ENCODE results near the gene WDR90. TPM values are rescaled to one million over a fixed set of nuclear protein-coding genes. Genes with fewer than 3 reads are reported as not detected.
A peak's percentile ranks its signal among the peaks of the same experiment; 100 is the strongest.

Gene WDR90
- polyA plus RNA-seq, 2 of the 4 experiments (the other 2 are of a cell fraction), result 6.5 to 30.7 TPM

GRCh38 chr16:678209-678857, 29.2 kb downstream of the WDR90 start:
- no peak for FAIRE-seq

GRCh38 chr16:678858-679813, 30.0 kb downstream of the WDR90 start:
- H3K4me3 ChIP-seq, result peak overlapping the region; percentile 54
- peak overlapping the region; percentile 93 for H3K4me2 ChIP-seq
- peaks cover 49% of the 10 kb centered on the region for H3K4me1 ChIP-seq
- WGBS (ENCODE audit: missing lambda C conversion rate), result 25% methylated on average over 25 of the region's 52 CpGs
- CTCF ChIA-PET, result interaction anchor here (0.6 to 2.3 kb wide), 6 partner anchors 9 to 54 kb away, joined by 3 to 17 read pairs (median 3); partner anchors contain the start of gene RHOT2
- H3K27ac ChIP-seq, result peak overlapping the region; percentile 67 to 97
- POLR2A ChIA-PET, result interaction anchor here (1.2 kb wide), 1 partner anchor 11 kb away, joined by 5 read pairs; the partner anchor contains the start of gene WDR24
- H3K9me3 ChIP-seq, result no peaks in the 10 kb centered on the region
- peak; percentile 1 to 19; a peak in 4 of 6 replicates for ATAC-seq
- no peak for TF ChIP-seq NFE2L2 (conservative IDR thresholded peaks at IDR 0.05; ENCODE audit: low read length)
- TF ChIP-seq CHD2 (IDR thresholded peaks at IDR 0.05; ENCODE audit: low read length, partially characterized antibody), result no peak
- TF ChIP-seq CBX8 (IDR thresholded peaks at IDR 0.05), result no peak
- no peak for TF ChIP-seq MYC (IDR thresholded peaks at IDR 0.05; ENCODE audit: borderline replicate concordance, low read length)
- TF ChIP-seq PBX3 (IDR thresholded peaks at IDR 0.05), result peak; percentile 20; the same call in 1 of the 2 replicates
- TF ChIP-seq ZSCAN20 (CRISPR knock-in tag; IDR thresholded peaks at IDR 0.05), result no peak
- no peak for TF ChIP-seq SMC3 (IDR thresholded peaks at IDR 0.05)
- no peak for TF ChIP-seq SREBF2 (IDR thresholded peaks at IDR 0.05)
- peak; percentile 11; the same call in 1 of the 2 replicates for TF ChIP-seq E2F6 (IDR thresholded peaks at IDR 0.05; ENCODE audit: borderline replicate concordance, low read depth)
- no peak for TF ChIP-seq CHD4 (IDR thresholded peaks at IDR 0.05; ENCODE audit: borderline replicate concordance)
- TF ChIP-seq KDM5A (IDR thresholded peaks at IDR 0.05), result no peak
- TF ChIP-seq FOSB (CRISPR knock-in tag; IDR thresholded peaks at IDR 0.05), result no peak
- no peak for FAIRE-seq
- peak in 1 of 2 experiments; percentile 67 for DNase-seq (ENCODE audit: low read depth in 1 of 2, low spot score in 1 of 2)

More at GRCh38 chr16:678209-678857, 29.2 kb downstream of the WDR90 start:
- no peak overlapping the region for H3K4me2 ChIP-seq
- H3K4me3 ChIP-seq, result no peak overlapping the region
- H3K4me1 ChIP-seq, result peaks cover 48% of the 10 kb centered on the region
- no peak for DNase-seq (ENCODE audit: low read depth in 1 of 2, low spot score in 1 of 2)
- H3K27ac ChIP-seq, result peak overlapping the region in 1 of 2 experiments; percentile 97; a peak in 2 of 6 replicates
- ATAC-seq, result no peak
- CTCF ChIA-PET, result interaction anchor here (0.7 to 2.3 kb wide), 6 partner anchors 8 to 47 kb away, joined by 3 to 17 read pairs (median 3); partner anchors contain the start of gene RHOT2
- POLR2A ChIA-PET, result no interaction called here
- H3K9me3 ChIP-seq, result no peaks in the 10 kb centered on the region
- no peak for TF ChIP-seq CBX8 (IDR thresholded peaks at IDR 0.05)
- TF ChIP-seq RCOR1 (IDR thresholded peaks at IDR 0.05; ENCODE audit: low read depth, low read length), result no peak
- no peak for TF ChIP-seq MAZ (IDR thresholded peaks at IDR 0.05; ENCODE audit: borderline replicate concordance, low read depth, low read length)
- no peak for TF ChIP-seq FOSL2 (IDR thresholded peaks at IDR 0.05)
- no peak for TF ChIP-seq FOSL2 (CRISPR knock-in tag; IDR thresholded peaks at IDR 0.05)
- TF ChIP-seq BCL3 (IDR thresholded peaks at IDR 0.05), result no peak
- TF ChIP-seq TP53 (CRISPR knock-in tag; IDR thresholded peaks at IDR 0.05), result no peak
- no peak for TF ChIP-seq SREBF2 (IDR thresholded peaks at IDR 0.05)
- TF ChIP-seq CBX2 (IDR thresholded peaks at IDR 0.05; ENCODE audit: borderline replicate concordance, low read depth), result no peak
- TF ChIP-seq HOXB13 (CRISPR knock-in tag; IDR thresholded peaks at IDR 0.05; ENCODE audit: low read depth), result no peak
- TF ChIP-seq EP300 (IDR thresholded peaks at IDR 0.05), result no peak
- TF ChIP-seq ZNF302 (CRISPR knock-in tag; IDR thresholded peaks at IDR 0.05), result no peak
- TF ChIP-seq HMGXB4 (CRISPR knock-in tag; IDR thresholded peaks at IDR 0.05; ENCODE audit: borderline replicate concordance), result no peak
- no peak for TF ChIP-seq NR3C1 (IDR thresholded peaks at IDR 0.05)
- no peak for TF ChIP-seq ATOH8 (CRISPR knock-in tag; IDR thresholded peaks at IDR 0.05; ENCODE audit: low read depth)
- TF ChIP-seq NFE2L2 (conservative IDR thresholded peaks at IDR 0.05; ENCODE audit: low read length), result no peak
- TF ChIP-seq EHF (CRISPR knock-in tag; IDR thresholded peaks at IDR 0.05), result no peak
- WGBS (ENCODE audit: missing lambda C conversion rate), result 83% methylated on average over 13 of the region's 21 CpGs
